Endothelial cell of umbilical vein (primary cell): ENCODE data around the gene TBX1. TPM values are rescaled to one million over a fixed set of nuclear protein-coding genes. Genes with fewer than 3 reads are reported as not detected.

Experiments used
- BruUV-seq: library from RNA; stranded (reverse); fragments of 400-500 nt; replicated peaks from 2 replicates; lab custom pipeline; 2021; lab: Mats Ljungman, UMichigan
- CTCF ChIA-PET: fragments of 300-600, 350-600 bp; sonication (Branson Sonifier 250); formaldehyde crosslinking; loops from one replicate; lab custom pipeline; 2021; ENCODE audit warnings: antibody characterized with exemption, inconsistent platforms; lab: Charles Lee
- POLR2A ChIA-PET: fragments of 300-600, 350-600 bp; sonication (Branson Sonifier 250); formaldehyde crosslinking; loops from one replicate; lab custom pipeline; 2021; ENCODE audit warnings: antibody characterized with exemption, inconsistent platforms; lab: Charles Lee
- DNase-seq: peaks from one replicate; pipeline ENCODE4 v3.0.0-alpha.2; 2011; ENCODE audit warnings: low read depth, low spot score
- FAIRE-seq: peaks from 2 replicates; lab custom pipeline; 2011; peaks lifted over from hg19 to GRCh38; lab: Jason Lieb, UNC
- H2AFZ ChIP-seq: 2 replicates; pipeline ENCODE4 v1.6.0; 2012; ENCODE audit warnings: low read depth, low read length, control low read depth, inconsistent platforms
- H3K27ac ChIP-seq: 2 replicates; pipeline ENCODE4 v1.5.1; 2011; ENCODE audit warnings: low read depth, mild to moderate bottlenecking, control low read depth, low read length, moderate library complexity; ENCODE audit not compliant: insufficient read depth
- H3K27me3 ChIP-seq, 2 experiments: 2 replicates each; pipeline versions ENCODE4 v1.6.0 to v1.6.1; 2011; ENCODE audit warnings: low read length in 2 of 2, mixed read lengths in 1 of 2; ENCODE audit not compliant: control insufficient read depth in 2 of 2, insufficient read depth in 2 of 2
- H3K36me3 ChIP-seq, 2 experiments: 2 replicates in 1 of 2; 3 replicates in 1 of 2; pipeline ENCODE4 v1.5.1; 2011; ENCODE audit warnings: low read length in 2 of 2, mild to moderate bottlenecking in 1 of 2, moderate library complexity in 1 of 2; ENCODE audit not compliant: control insufficient read depth in 2 of 2, insufficient read depth in 2 of 2; ENCODE audit errors: extremely low read depth in 1 of 2
- H3K4me1 ChIP-seq: 3 replicates; pipeline ENCODE4 v1.5.1; 2011; ENCODE audit warnings: mild to moderate bottlenecking, low read length; ENCODE audit not compliant: control insufficient read depth, insufficient read depth; ENCODE audit errors: extremely low read depth
- H3K4me2 ChIP-seq: 2 replicates; pipeline ENCODE4 v1.6.1; 2011; ENCODE audit warnings: low read length, control low read depth, mixed read lengths; ENCODE audit not compliant: insufficient read depth
- H3K4me3 ChIP-seq, 3 experiments: fragments of 200-600 bp in 1 of 3; sonication (generic), shearing (Covaris generic) in 1 of 3; replicated peaks in 1 of 3; 2 replicates each; pipeline ENCODE4 v1.5.1; 2011 to 2016; ENCODE audit warnings: control low read depth in 3 of 3, low read length in 3 of 3, mild to moderate bottlenecking in 2 of 3, inconsistent platforms in 1 of 3, low read depth in 1 of 3, moderate library complexity in 1 of 3; ENCODE audit not compliant: insufficient read depth in 1 of 3
- H3K79me2 ChIP-seq: 2 replicates; pipeline ENCODE4 v1.6.0; 2012; ENCODE audit warnings: low read length, inconsistent platforms; ENCODE audit not compliant: control insufficient read depth, insufficient read depth
- H3K9ac ChIP-seq: replicated peaks from 2 replicates; pipeline ENCODE3; 2011; ENCODE audit warnings: low read length, control low read depth; ENCODE audit not compliant: insufficient read depth; ENCODE audit errors: extremely low read depth
- H3K9me1 ChIP-seq: replicated peaks from 3 replicates; pipeline ENCODE4 v1.6.0; 2011; ENCODE audit warnings: mild to moderate bottlenecking, low read length; ENCODE audit not compliant: control insufficient read depth, insufficient read depth; ENCODE audit errors: extremely low read depth
- H3K9me3 ChIP-seq: replicated peaks from 2 replicates; pipeline ENCODE4 v1.5.1; 2012; ENCODE audit warnings: low read length, inconsistent platforms; ENCODE audit not compliant: control insufficient read depth, insufficient read depth
- H4K20me1 ChIP-seq: replicated peaks from 2 replicates; pipeline ENCODE3; 2011; ENCODE audit warnings: mild to moderate bottlenecking, low read length; ENCODE audit not compliant: control insufficient read depth, insufficient read depth; ENCODE audit errors: extremely low read depth
- CTCF ChIP-seq, 2 donors: IDR thresholded peaks; 1 replicate in 1 of 2; 2 replicates in 1 of 2; pipeline ENCODE4 v1.5.1; 2011; ENCODE audit warnings: low read length in 2 of 2, mild to moderate bottlenecking in 2 of 2, moderate library complexity in 2 of 2, control low read depth in 1 of 2, inconsistent platforms in 1 of 2, low read depth in 1 of 2; ENCODE audit not compliant: insufficient read depth in 1 of 2; ENCODE audit errors: extremely low read depth in 1 of 2
- EZH2 ChIP-seq: IDR thresholded peaks from 2 replicates; pipeline ENCODE4 v1.6.1; 2012; ENCODE audit warnings: borderline replicate concordance, low read depth, mild to moderate bottlenecking, moderate library complexity, low read length, inconsistent platforms; ENCODE audit not compliant: severe bottlenecking
- FOS ChIP-seq: IDR thresholded peaks from 2 replicates; pipeline ENCODE4 v1.6.1; 2011; ENCODE audit warnings: mild to moderate bottlenecking, low read length, moderate library complexity, borderline replicate concordance; ENCODE audit not compliant: insufficient read depth
- GATA2 ChIP-seq: IDR thresholded peaks from 2 replicates; pipeline ENCODE4 v1.7.0; 2011; ENCODE audit warnings: low read depth, mild to moderate bottlenecking, moderate library complexity, mixed read lengths, low read length; ENCODE audit not compliant: insufficient read length, insufficient read depth
- JUN ChIP-seq: IDR thresholded peaks from 2 replicates; pipeline ENCODE4 v1.6.1; 2011; ENCODE audit warnings: borderline replicate concordance, low read depth; ENCODE audit not compliant: insufficient read length, insufficient read depth
- MYC ChIP-seq: IDR thresholded peaks from one replicate; pipeline ENCODE4 v1.6.1; 2011; ENCODE audit warnings: mild to moderate bottlenecking, low read depth, low read length
- POLR2A ChIP-seq: IDR thresholded peaks from 2 replicates; pipeline ENCODE4 v1.6.1; 2012; ENCODE audit warnings: low read depth, mild to moderate bottlenecking, control low read depth, low read length
- POLR2AphosphoS5 ChIP-seq: IDR thresholded peaks from 2 replicates; pipeline ENCODE4 v1.6.1; 2012; ENCODE audit warnings: low read depth, mild to moderate bottlenecking, control low read depth, low read length, moderate library complexity; ENCODE audit not compliant: insufficient read depth
- dilution Hi-C: fragments of 300-500 bp; cut with MboI; formaldehyde crosslinking; loops from one replicate; pipeline ENCODE4 v1.15.0; 2019; ENCODE audit warnings: low sequenced_read_pairs; ENCODE audit not compliant: extremely low pct_ligation_motif_present
- intact Hi-C: fragments of 100-400 bp; cut with micrococcal nuclease; formaldehyde crosslinking; loops from one replicate; pipeline ENCODE4 v1.10.0; 2022
- polyA plus RNA-seq, 4 experiments: library from polyadenylated mRNA; depleted of rRNA in 3 of 4; stranded (reverse) in 3 of 4; unstranded in 1 of 4; fragments of >200 nt; gene quantifications; 2 replicates each; pipeline versions ENCODE4 v1.2.1 to v1.2.3, GENCODE V29; 2011 to 2012; ENCODE audit warnings: missing spikeins in 1 of 4
- total RNA-seq: library from RNA; stranded (reverse); gene quantifications from 2 replicates; pipeline ENCODE4 v1.2.3, GENCODE V29; 2021
- TF ChIP-seq, protein P1 (sequence below): IDR thresholded peaks from 2 replicates; pipeline ENCODE4 v1.6.1; 2011; ENCODE audit not compliant: insufficient read depth, insufficient read length

The TBX1 gene
- total and polyA plus RNA-seq, 2 donors (not counting 3 experiments of a cell fraction or from before 2014, with no cell fraction given): 11.0 to 30.2 TPM

- no peaks in the 10 kb centered on the region for H3K79me2 ChIP-seq
- H3K4me1 ChIP-seq: no peaks in the 10 kb centered on the region
- TF ChIP-seq GATA2 (no peak), EZH2 (no peak), MYC (no peak), JUN (no peak), FOS (no peak), POLR2A (no peak), CTCF (IDR thresholded peaks at IDR 0.05; ENCODE audit: extremely low read depth in 1 of 2, insufficient read depth in 1 of 2, low read depth in 1 of 2, low read length in 2 of 2) (no peak), POLR2AphosphoS5 (no peak)
- TF ChIP-seq, protein P1, sequence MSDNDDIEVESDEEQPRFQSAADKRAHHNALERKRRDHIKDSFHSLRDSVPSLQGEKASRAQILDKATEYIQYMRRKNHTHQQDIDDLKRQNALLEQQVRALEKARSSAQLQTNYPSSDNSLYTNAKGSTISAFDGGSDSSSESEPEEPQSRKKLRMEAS: no peak
- H3K9me1 ChIP-seq: no peaks in the 10 kb centered on the region
- H3K27me3 ChIP-seq: no peaks in the 10 kb centered on the region
- no peak for FAIRE-seq
- H3K9ac ChIP-seq: no peak overlapping the region
- BruUV-seq: no TSS peak
- H3K4me2 ChIP-seq: no peak overlapping the region
- CTCF ChIA-PET: interaction anchor here (0.6 to 3.2 kb wide), 19 partner anchors 9 to 110 kb away, joined by 3 to 25 read pairs (median 4); partner anchors contain the start of genes GNB1L and RTL10
- no peaks in the 10 kb centered on the region for H4K20me1 ChIP-seq
- no peak overlapping the region for H3K27ac ChIP-seq
- no peak overlapping the region for H2AFZ ChIP-seq
- dilution Hi-C loops: no loop called here
- POLR2A ChIA-PET: no interaction called here
- H3K9me3 ChIP-seq: no peaks in the 10 kb centered on the region
- H3K36me3 ChIP-seq: no peaks in the 10 kb centered on the region
- H3K4me3 ChIP-seq: no peak overlapping the region
- intact Hi-C loops: loop anchor here (2.0 kb wide), 1 partner anchor 70 kb away; no protein-coding TSS in a partner anchor
- DNase-seq: no peak
Observed at GRCh38 chr22:19800306-19800705, 39.7 kb downstream of the TBX1 start.
